RKO (cell line): Measurements from ENCODE around the gene TNIK.
"Not testable (repeated sequence)": the region's sequence is repeated elsewhere in the genome, so short reads cannot be mapped to it uniquely, and the experiment has no call there.

Experiments used
- DNase-seq: peaks from one replicate; pipeline ENCODE4 v3.0.0-alpha.2; 2016; ENCODE audit warnings: low spot score

TNIK gene

DNA sequence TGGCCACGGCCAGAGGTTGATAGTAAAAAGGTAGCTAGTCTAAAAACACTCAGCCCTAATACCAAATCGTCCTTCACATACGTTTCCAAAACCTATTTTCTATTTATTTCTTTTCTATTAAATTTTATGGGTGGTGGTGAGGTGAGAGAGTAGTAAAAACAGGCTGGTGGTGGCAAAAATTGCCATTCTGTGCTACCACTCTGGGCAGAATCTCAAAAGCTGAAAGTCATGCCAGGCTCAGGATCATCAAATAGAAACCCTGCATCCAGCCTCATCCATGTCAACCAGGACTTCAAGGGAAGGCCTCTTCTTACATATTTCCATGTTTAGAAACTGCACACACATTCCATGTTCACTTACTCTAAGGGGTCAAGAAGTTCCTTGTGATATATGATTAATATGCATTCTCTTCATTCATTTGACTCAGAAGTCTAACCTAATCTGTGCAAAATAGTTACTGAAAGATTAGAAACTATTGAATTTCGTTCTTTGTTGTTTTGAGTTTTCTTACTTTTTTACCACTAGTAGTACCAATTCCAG lies 153.1 kb downstream of the TNIK start:
- no peak for DNase-seq

DNA sequence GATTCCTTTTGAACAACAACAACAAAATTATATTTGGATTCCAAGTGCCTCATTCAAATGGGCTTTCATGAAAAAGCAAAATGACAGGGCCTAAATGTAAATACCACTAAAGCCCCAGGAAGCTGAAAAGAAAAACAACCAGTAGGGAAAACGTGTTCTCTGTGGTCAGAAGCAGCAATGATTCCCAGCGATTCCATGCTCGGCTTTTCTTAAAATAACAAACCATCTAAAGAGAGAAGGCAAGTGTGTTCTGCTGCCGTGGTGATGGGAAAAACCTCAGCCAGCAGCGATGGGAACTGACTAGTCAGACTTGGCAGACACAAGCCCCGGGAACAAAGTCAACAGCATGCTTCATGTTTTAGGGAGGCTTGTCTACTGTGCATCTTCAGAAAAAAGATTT lies 153.6 kb downstream of the TNIK start:
- DNase-seq = no peak

- not testable (repeated sequence) for DNase-seq
Measured at GRCh38 chr3:171305823-171306222, 154.4 kb downstream of the TNIK start.

- DNase-seq = not testable (repeated sequence)
Measured at GRCh38 chr3:171304498-171304897, 155.7 kb downstream of the TNIK start.

GRCh38 chr3:171304017-171304416 lies 156.2 kb downstream of the TNIK start:
- DNase-seq = not testable (repeated sequence)

DNA sequence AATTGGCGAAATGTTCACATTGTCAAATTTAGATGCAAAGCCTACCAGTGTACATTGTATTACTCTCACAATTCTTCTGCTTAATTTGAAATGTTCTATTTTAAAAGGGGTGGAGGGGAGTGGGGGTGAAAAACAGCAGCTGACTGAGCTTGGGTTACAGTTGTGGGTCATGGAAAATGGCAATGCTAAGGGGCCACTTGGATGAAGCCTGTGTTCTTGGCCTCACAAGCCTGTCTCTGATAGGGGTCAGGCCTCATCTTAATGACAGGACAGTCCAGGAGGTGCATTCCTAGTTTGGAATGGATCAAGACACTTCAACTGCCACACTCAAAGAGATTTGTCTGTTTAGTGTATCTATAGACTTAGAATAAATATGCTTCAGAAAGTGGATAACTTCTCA lies 158.2 kb downstream of the TNIK start:
- no peak for DNase-seq

DNA sequence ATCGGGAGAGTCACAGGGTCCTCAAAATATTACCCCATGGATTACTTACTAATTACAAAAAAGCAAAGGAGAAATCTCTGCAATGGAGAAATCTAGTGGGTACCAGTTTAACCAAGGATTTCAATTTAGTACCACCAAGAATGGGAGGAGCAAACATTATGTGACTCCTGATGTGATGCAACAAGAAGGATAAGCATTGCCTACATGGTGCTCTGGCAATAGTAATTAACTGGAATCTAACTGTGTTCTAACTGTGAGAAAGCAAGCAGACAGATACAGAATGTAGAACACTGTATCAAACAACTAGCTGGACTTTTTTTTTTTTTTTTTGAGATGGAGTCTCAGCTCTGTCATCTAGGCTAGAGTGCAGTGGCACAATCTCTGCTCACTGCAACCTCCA lies 159.2 kb downstream of the TNIK start:
- DNase-seq = no peak

GRCh38 chr3:171297951-171298350 lies 162.3 kb downstream of the TNIK start:
- no peak for DNase-seq

- DNase-seq = no peak
Measured at GRCh38 chr3:171297207-171297606, 163.0 kb downstream of the TNIK start.

- no peak for DNase-seq
Measured at GRCh38 chr3:171295484-171296373, 164.5 kb downstream of the TNIK start.

- no peak for DNase-seq
Measured at GRCh38 chr3:171293142-171293782, 166.9 kb downstream of the TNIK start.

GRCh38 chr3:171290680-171291079 lies 169.5 kb downstream of the TNIK start:
- no peak for DNase-seq

DNA sequence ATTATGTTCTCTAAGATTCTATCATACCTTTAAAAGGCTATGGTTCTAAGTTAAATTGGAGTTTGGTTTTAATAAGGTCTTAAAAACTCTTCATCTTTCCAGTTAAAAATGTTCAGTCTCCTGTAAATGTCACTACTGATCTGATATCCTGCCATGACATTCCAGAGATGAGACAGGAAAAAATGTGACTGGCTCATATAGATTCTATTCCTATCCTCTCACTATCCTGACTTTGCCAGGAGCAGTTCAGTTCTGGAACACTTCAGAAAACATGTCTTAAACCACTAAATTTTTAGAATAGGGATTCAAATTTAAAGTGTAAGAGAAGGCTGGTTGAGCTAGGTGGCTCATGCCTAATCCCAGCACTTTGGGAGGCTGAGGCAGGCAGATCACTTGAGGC lies 170.9 kb downstream of the TNIK start:
- no peak for DNase-seq

- DNase-seq = not testable (repeated sequence)
Measured at GRCh38 chr3:171287761-171288160, 172.4 kb downstream of the TNIK start.

DNA sequence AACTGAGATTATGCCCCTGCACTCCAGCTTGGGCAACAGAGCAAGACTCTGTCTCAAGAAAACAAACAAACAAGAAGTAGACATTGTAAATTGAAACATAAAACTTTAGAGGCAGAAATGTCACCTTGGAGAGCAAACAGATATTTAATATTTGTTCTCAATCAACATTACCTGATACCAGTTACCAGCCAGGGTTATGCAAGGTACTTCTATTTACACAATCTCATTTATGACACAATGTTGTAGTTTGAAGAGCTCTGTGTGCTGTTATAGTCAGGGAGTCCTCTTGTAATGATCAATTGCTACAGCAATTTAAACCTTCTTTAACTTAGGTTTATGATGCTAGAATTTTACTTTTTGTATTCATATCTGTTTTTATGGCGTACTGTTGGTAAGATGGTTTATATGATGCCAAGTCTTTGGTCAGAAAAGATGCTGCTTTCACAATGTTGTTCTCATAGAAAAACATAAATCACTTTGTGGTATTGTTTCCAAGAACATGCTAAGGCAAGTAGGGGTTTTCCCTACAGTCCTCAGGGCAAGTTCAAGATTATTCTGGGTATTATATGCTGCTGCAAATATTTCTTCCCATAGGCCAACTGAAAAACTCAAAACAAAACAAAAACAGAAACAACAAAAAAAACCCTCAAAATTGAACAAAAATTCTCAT lies 173.5 kb downstream of the TNIK start:
- no peak for DNase-seq

- no peak for DNase-seq
Measured at GRCh38 chr3:171285287-171285686, 174.9 kb downstream of the TNIK start.

GRCh38 chr3:171284308-171285075 lies 175.7 kb downstream of the TNIK start:
- peak; percentile 69 for DNase-seq

DNA sequence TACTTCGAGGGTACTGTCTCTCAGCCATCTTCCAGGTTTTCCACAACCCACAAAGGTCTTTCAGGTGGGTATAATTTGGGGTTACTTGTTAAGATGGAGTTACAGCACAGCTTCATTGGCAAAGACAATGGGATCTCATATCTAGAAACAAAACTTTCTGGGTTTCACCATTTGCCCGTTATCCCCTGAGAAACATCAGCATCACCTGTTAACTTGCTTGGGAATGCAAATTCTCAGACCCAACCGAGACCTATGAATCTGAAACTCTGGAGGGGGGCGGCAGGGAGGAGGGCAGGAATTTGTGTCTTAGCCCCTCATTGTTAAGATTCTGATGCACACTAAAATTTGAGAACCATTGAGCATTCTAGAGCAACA lies 176.4 kb downstream of the TNIK start:
- no peak for DNase-seq

GRCh38 chr3:171283183-171283847 lies 176.9 kb downstream of the TNIK start:
- no peak for DNase-seq

GRCh38 chr3:171282041-171282440 lies 178.2 kb downstream of the TNIK start:
- DNase-seq = no peak

DNA sequence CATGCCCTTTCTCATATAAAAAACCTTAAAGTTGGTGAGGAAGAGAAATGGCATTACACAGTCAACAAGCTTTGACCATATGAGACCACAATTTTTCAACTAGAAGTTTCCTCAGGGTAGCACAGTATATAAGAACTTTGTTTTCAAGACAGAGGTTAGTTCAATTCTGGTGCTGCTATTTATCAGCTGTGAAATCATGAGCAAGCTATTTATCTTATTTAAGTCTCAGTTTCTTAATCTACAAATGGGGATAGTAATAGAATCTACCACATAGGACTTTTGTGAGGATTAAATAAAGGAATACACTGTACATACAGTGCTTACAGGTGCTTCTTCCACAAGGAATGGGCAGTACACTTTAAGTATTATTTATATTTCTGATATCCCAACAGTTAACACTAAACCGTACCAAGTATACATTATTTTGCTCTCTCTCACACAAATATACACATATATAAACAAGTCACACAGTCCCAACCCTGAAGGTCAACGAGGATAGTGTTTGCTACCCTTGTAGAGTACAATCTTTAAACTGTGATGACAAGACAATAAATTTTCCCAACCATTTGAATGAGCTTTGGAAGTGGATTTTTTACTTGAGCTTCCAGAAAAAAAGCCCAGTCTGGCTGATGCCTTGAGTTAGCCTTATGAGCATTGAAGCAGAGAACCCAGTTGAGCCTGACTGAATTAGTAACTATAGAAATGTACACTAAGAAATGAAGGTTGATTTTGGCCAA lies 178.8 kb downstream of the TNIK start:
- DNase-seq = no peak
